Immature natural killer cell (primary cell): ENCODE data around the gene YTHDF1. TPM values are rescaled to one million over a fixed set of nuclear protein-coding genes. Genes with fewer than 3 reads are reported as not detected.

Experiments used
- DNase-seq, 3 donors: peaks; one replicate each; pipeline ENCODE4 v3.0.0; 2022; ENCODE audit warnings: mixed read lengths in 1 of 3
- H3K27ac Mint-ChIP-seq, 6 donors: one replicate each; pipeline ENCODE4 v1.8.0; 2020; ENCODE audit warnings: mixed read lengths in 6 of 6, mild to moderate bottlenecking in 5 of 6, inconsistent platforms in 4 of 6, moderate library complexity in 3 of 6
- H3K27me3 Mint-ChIP-seq, 3 donors: one replicate each; pipeline ENCODE4 v1.8.0; 2020 to 2021; ENCODE audit warnings: low read depth in 3 of 3, mild to moderate bottlenecking in 3 of 3, mixed read lengths in 3 of 3, moderate library complexity in 3 of 3, inconsistent platforms in 1 of 3
- H3K36me3 Mint-ChIP-seq, 3 donors: one replicate each; pipeline ENCODE4 v1.8.0; 2020; ENCODE audit warnings: mixed read lengths in 3 of 3, inconsistent platforms in 2 of 3, mild to moderate bottlenecking in 2 of 3
- H3K4me1 Mint-ChIP-seq, 2 donors: one replicate each; pipeline ENCODE4 v1.8.0; 2020; ENCODE audit warnings: inconsistent platforms in 2 of 2, mild to moderate bottlenecking in 2 of 2, mixed read lengths in 2 of 2, moderate library complexity in 1 of 2
- H3K4me3 Mint-ChIP-seq, 5 donors: one replicate each; pipeline ENCODE4 v1.8.0; 2020; ENCODE audit warnings: mild to moderate bottlenecking in 5 of 5, mixed read lengths in 5 of 5, inconsistent platforms in 3 of 5, moderate library complexity in 3 of 5
- H3K9me3 Mint-ChIP-seq, 6 donors: one replicate each; pipeline ENCODE4 v1.8.0; 2020; ENCODE audit warnings: mild to moderate bottlenecking in 6 of 6, mixed read lengths in 6 of 6, inconsistent platforms in 4 of 6, moderate library complexity in 3 of 6
- polyA plus RNA-seq, 3 donors: library from polyadenylated mRNA; unstranded; fragments of 300-500 nt; fragmentation: Illumina TruSeq; gene quantifications; one replicate each; pipeline ENCODE4 v1.2.3, GENCODE V29; 2021

Gene YTHDF1
- polyA plus RNA-seq, 3 donors from 2014 or later: 22.6 to 30.7 (median 24.1) TPM

DNA sequence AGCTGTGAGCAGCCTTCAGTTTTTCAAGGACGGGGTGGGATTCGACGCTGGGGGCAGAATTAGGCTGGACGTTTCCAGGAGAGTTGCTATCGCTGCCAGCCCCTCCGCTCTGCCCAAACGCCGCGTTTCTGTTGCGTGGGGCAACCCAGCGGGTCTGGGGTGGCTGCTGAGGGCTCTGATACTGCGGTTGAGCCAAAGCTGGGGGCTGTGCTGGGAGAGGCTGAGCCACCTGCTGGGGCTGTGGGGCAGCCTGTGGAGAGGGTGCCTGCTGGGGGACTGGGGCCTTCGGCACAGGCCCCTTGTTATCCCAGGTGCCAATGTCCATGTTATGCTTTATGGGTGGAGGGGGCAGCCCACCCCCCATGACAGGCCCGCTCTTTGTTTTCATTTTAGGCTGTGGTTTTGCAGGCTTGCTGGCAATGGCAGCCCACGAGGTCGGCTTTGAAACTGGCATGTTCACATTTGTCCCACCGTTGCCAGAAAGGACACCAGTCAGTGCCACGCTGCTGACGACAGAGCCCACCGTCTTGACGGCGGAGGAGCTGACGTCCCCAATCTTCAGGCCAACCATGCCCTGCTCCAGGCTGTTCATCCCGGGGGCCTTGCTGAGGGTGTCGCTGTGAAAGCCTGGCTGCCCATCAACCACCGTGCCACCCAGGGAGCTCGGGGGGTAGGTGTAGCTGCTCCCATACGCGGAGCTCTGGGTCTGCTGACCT, 13.0 kb downstream of the YTHDF1 start:
- no peak overlapping the region for H3K27ac Mint-ChIP-seq
- H3K36me3 Mint-ChIP-seq: peaks cover 0 to 20% (median 17%) of the 10 kb centered on the region in 3 donors
- no peaks in the 10 kb centered on the region for H3K27me3 Mint-ChIP-seq
- DNase-seq: no peak
- H3K4me3 Mint-ChIP-seq: no peak overlapping the region
- H3K9me3 Mint-ChIP-seq: no peaks in the 10 kb centered on the region
- H3K4me1 Mint-ChIP-seq: peaks cover 20 to 51% of the 10 kb centered on the region in 2 donors

DNA sequence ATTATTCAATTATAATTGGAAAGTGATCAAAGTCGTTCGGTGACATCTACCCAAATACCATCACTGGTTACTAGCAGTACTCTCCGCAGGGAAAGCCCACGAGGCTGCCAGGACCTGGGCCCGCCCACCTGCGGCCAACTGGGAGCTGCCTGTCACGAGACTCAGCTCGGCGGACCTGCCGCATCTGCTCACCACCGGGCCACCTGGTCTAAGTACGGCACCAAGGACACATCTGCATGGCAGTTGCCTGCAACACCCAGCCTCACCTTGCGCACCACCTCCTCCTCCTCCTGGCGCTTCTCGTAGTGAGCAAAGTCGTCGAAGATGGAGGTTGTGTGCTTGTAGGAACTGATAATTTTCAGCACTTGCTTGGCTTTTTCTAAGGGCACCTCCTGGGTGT, 13.9 kb downstream of the YTHDF1 start:
- Mint-ChIP-seq H3K4me3 (no peak overlapping the region), H3K4me1 (peaks cover 27 to 57% of the 10 kb centered on the region in 2 donors), H3K27me3 (no peaks in the 10 kb centered on the region), H3K36me3 (peaks cover 0 to 18% (median 15%) of the 10 kb centered on the region in 3 donors), H3K9me3 (no peaks in the 10 kb centered on the region), H3K27ac (no peak overlapping the region)
- DNase-seq: no peak

DNA sequence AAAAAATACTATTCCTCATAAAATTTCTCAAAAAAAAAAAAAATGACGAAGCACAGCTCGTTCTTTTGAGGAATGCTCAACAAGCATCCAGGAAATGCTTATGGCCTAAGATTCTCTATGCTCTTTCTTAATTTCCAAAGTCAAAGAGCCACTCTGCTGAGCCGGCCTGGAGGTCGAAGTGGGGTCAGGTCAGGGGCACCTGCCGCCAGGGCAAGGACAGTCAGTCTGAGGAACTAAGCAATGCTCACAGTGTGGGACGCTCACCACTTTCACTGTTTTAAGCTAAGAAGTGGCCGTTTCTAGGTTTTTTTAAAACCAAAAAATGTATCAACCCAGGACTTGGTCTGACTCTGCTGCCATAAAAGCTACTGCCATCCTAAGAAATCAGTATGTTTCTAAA, 17.3 kb downstream of the YTHDF1 start:
- Mint-ChIP-seq H3K9me3 (no peaks in the 10 kb centered on the region), H3K36me3 (peaks cover 0 to 22% (median 6%) of the 10 kb centered on the region in 3 donors), H3K27ac (peak overlapping the region in 1 of 6 donors; percentile 53), H3K4me3 (no peak overlapping the region), H3K27me3 (peaks cover 0 to 3% (median 0%) of the 10 kb centered on the region in 3 donors), H3K4me1 (peaks cover 25 to 45% of the 10 kb centered on the region in 2 donors)
- DNase-seq: no peak

DNA sequence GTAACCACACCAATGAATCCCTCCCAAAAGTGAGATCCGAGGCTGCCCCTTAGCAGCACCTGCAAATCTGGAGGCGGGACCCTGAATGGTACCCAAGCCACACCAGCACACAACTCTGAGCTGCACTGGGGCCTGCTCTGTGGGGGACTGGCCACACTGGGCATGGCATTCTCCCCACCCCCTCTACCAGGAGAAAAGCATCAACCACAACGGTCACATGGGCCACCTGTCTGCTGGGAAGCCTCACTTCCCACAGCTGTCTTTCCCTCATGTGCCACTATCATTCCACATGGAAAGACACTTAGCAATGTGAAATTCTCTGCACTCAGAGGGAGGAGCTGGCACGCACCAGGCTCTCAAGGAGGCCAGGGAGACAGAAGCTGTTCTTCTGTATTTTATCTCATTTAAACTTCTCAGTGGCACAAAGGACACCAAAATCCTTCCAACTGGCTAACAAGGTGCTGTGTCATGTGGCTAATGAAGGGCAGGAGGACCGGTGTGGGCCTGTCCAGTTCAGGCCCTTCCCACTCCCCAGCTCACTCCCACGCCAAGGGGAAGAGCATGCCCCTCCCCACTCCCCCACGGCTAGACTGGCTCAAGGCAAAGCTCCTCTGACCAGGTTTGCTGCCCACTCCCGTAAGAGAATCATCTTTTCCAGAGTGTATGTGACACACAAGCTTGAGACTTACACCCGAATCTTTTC, 19.0 kb downstream of the YTHDF1 start:
- peaks cover 0 to 15% (median 4%) of the 10 kb centered on the region in 3 donors for H3K36me3 Mint-ChIP-seq
- H3K27ac Mint-ChIP-seq: peak overlapping the region in 2 of 6 donors; percentile 12 to 38
- H3K4me3 Mint-ChIP-seq: no peak overlapping the region
- H3K4me1 Mint-ChIP-seq: peaks cover 25 to 45% of the 10 kb centered on the region in 2 donors
- no peaks in the 10 kb centered on the region for H3K9me3 Mint-ChIP-seq
- no peak for DNase-seq
- peaks cover 0 to 3% (median 0%) of the 10 kb centered on the region in 3 donors for H3K27me3 Mint-ChIP-seq

GRCh38 chr20:63194797-63195173, 21.1 kb downstream of the YTHDF1 start:
- peaks cover 21 to 36% of the 10 kb centered on the region in 2 donors for H3K4me1 Mint-ChIP-seq
- H3K36me3 Mint-ChIP-seq: peaks cover 0 to 9% (median 0%) of the 10 kb centered on the region in 3 donors
- H3K4me3 Mint-ChIP-seq: no peak overlapping the region
- no peaks in the 10 kb centered on the region for H3K9me3 Mint-ChIP-seq
- DNase-seq: no peak
- H3K27ac Mint-ChIP-seq: peak overlapping the region in 1 of 6 donors; percentile 21
- peaks cover 0 to 3% (median 0%) of the 10 kb centered on the region in 3 donors for H3K27me3 Mint-ChIP-seq

GRCh38 chr20:63194007-63194796, 21.7 kb downstream of the YTHDF1 start:
- Mint-ChIP-seq H3K4me1 (peaks cover 18 to 31% of the 10 kb centered on the region in 2 donors), H3K27me3 (peaks cover 0 to 3% (median 3%) of the 10 kb centered on the region in 3 donors), H3K36me3 (peaks cover 0 to 9% (median 0%) of the 10 kb centered on the region in 3 donors), H3K27ac (no peak overlapping the region), H3K4me3 (no peak overlapping the region), H3K9me3 (no peaks in the 10 kb centered on the region)
- DNase-seq: no peak

GRCh38 chr20:63192721-63193120, 23.2 kb downstream of the YTHDF1 start:
- Mint-ChIP-seq H3K27me3 (peaks cover 0 to 3% (median 3%) of the 10 kb centered on the region in 3 donors), H3K27ac (no peak overlapping the region), H3K4me3 (no peak overlapping the region), H3K4me1 (peaks cover 11 to 17% of the 10 kb centered on the region in 2 donors), H3K36me3 (peaks cover 0 to 9% (median 0%) of the 10 kb centered on the region in 3 donors), H3K9me3 (no peaks in the 10 kb centered on the region)
- DNase-seq: no peak

GRCh38 chr20:63191400-63191799, 24.5 kb downstream of the YTHDF1 start:
- Mint-ChIP-seq H3K9me3 (no peaks in the 10 kb centered on the region), H3K4me1 (peaks cover 2 to 6% of the 10 kb centered on the region in 2 donors), H3K27ac (no peak overlapping the region), H3K27me3 (peaks cover 0 to 3% (median 3%) of the 10 kb centered on the region in 3 donors), H3K4me3 (no peak overlapping the region), H3K36me3 (peaks cover 0 to 9% (median 0%) of the 10 kb centered on the region in 3 donors)
- no peak for DNase-seq

DNA sequence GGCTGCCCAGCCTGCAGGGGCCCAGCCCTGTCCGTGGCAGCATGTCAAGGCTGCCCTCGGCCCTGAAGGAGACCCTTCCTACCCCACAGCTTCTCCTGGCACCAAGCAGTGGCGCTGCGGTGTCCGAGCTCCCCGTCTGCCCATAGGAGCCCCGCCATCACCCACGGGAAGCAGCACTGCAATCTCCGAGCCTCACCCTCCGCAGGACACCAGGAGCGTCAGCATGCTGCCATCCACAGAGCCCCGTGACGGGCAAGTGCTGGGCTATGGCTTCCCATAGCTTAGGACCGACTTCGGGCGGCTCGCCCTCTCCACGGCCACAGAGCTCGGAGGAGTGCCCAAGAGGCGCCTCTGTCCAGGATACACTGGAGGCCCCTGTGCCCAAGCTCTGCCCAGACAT, 25.1 kb downstream of the YTHDF1 start:
- Mint-ChIP-seq H3K9me3 (no peaks in the 10 kb centered on the region), H3K27me3 (peaks cover 0 to 3% (median 3%) of the 10 kb centered on the region in 3 donors), H3K36me3 (peaks cover 0 to 9% (median 0%) of the 10 kb centered on the region in 3 donors), H3K4me1 (peaks cover 0 to under 1% of the 10 kb centered on the region in 2 donors), H3K4me3 (no peak overlapping the region), H3K27ac (no peak overlapping the region)
- DNase-seq: no peak

GRCh38 chr20:63189846-63190559, 25.9 kb downstream of the YTHDF1 start:
- Mint-ChIP-seq H3K36me3 (peaks cover 0 to 5% (median 0%) of the 10 kb centered on the region in 3 donors), H3K27me3 (peaks cover 0 to 3% (median under 1%) of the 10 kb centered on the region in 3 donors), H3K9me3 (no peaks in the 10 kb centered on the region), H3K27ac (no peak overlapping the region), H3K4me3 (no peak overlapping the region), H3K4me1 (no peaks in the 10 kb centered on the region)
- DNase-seq: no peak

DNA sequence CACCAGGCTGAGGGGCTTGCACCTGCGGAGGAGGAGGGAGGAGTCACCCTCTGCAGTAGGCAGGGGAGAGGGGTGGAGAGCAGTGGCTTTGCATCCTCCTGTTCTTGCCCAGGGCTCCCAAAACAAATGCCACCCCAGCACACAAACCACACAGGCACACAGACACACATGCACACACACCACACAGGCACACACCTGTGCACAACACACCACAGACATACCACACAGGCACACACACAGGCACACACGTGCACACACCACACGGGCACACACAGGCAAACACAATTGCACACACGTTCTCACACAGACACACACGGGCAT, 26.6 kb downstream of the YTHDF1 start:
- H3K27ac Mint-ChIP-seq: no peak overlapping the region
- no peaks in the 10 kb centered on the region for H3K36me3 Mint-ChIP-seq
- H3K9me3 Mint-ChIP-seq: no peaks in the 10 kb centered on the region
- H3K27me3 Mint-ChIP-seq: peaks cover 0 to 3% (median 0%) of the 10 kb centered on the region in 3 donors
- no peak for DNase-seq
- H3K4me3 Mint-ChIP-seq: no peak overlapping the region
- H3K4me1 Mint-ChIP-seq: no peaks in the 10 kb centered on the region

DNA sequence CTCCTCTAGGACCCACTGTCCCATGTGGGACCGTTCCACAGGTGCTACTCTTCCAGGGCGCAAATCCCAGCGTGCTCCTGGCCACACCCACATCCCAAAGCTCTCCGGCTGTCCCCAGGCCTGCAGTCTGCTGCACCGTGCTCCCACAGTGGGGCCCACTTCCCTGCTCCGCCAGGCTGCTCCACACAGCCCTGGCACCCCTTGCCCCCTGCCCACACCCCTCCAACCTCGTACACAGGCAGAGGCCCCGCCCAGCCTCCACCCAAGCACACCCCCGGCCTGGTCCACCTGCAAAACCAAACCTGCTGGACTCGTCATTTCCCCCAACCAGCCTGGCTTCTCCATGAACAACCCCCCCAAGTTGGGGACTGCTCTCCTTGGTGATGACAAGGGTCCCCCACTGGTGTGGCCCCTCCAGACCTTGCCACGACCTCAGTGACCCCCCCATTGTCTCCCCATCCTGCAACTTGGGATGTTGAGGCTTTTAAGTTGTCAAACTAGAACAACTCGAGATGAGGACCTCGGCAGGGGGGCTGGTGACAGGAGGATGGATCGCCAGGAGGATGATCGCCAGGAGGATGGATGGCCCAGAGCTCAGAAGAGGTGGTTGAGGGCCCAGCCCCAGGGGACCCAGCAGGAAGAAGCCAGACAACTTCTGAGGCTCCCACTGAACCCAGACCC, 27.1 kb downstream of the YTHDF1 start:
- H3K4me3 Mint-ChIP-seq: no peak overlapping the region
- no peaks in the 10 kb centered on the region for H3K4me1 Mint-ChIP-seq
- no peaks in the 10 kb centered on the region for H3K9me3 Mint-ChIP-seq
- peaks cover 0 to 3% (median 0%) of the 10 kb centered on the region in 3 donors for H3K27me3 Mint-ChIP-seq
- no peak overlapping the region for H3K27ac Mint-ChIP-seq
- H3K36me3 Mint-ChIP-seq: no peaks in the 10 kb centered on the region
- no peak for DNase-seq

- Mint-ChIP-seq H3K27me3 (peaks cover 0 to 3% (median 1%) of the 10 kb centered on the region in 3 donors), H3K9me3 (no peaks in the 10 kb centered on the region)
Observed at GRCh38 chr20:63188159-63188442, 27.8 kb downstream of the YTHDF1 start.

More at GRCh38 chr20:63188159-63188442, 27.8 kb downstream of the YTHDF1 start:
- no peak for DNase-seq
- Mint-ChIP-seq H3K27ac (no peak overlapping the region), H3K4me1 (no peaks in the 10 kb centered on the region), H3K4me3 (no peak overlapping the region), H3K36me3 (no peaks in the 10 kb centered on the region)
